CD14-positive monocyte (primary cell): ENCODE measurements around the gene MFNG. TPM values are rescaled to one million over a fixed set of nuclear protein-coding genes. Genes with fewer than 3 reads are reported as not detected.

ENCODE experiments used
- DNase-seq, 3 donors: peaks; one replicate each; pipeline ENCODE4 v3.0.0-alpha.2; 2011 to 2022
- H2AFZ ChIP-seq: 2 replicates; pipeline ENCODE4 v1.6.0; 2012; ENCODE audit warnings: mild to moderate bottlenecking, low read depth, low read length, inconsistent platforms; ENCODE audit not compliant: insufficient read depth, poor library complexity, severe bottlenecking
- H3K27ac ChIP-seq, 2 donors: 1 replicate in 1 of 2; 2 replicates in 1 of 2; pipeline ENCODE4 v1.5.1; 2012 to 2013; ENCODE audit warnings: low read length in 2 of 2, control low read depth in 1 of 2, inconsistent platforms in 1 of 2, low read depth in 1 of 2, mild to moderate bottlenecking in 1 of 2
- H3K27me3 ChIP-seq, 2 donors: one replicate each; pipeline versions ENCODE4 v1.6.0 to v1.6.1; 2011 to 2013; ENCODE audit warnings: low read length in 2 of 2; ENCODE audit not compliant: control insufficient read depth in 2 of 2, insufficient read depth in 2 of 2
- H3K36me3 ChIP-seq, 2 donors: replicated peaks in 1 of 2; 1 replicate in 1 of 2; 2 replicates in 1 of 2; pipeline versions ENCODE4 v1.5.1 to v1.6.1; 2012 to 2013; ENCODE audit warnings: low read length in 2 of 2, control low read depth in 1 of 2, inconsistent platforms in 1 of 2, mild to moderate bottlenecking in 1 of 2; ENCODE audit not compliant: insufficient read depth in 2 of 2, control insufficient read depth in 1 of 2
- H3K4me1 ChIP-seq, 2 donors: 1 replicate in 1 of 2; 2 replicates in 1 of 2; pipeline versions ENCODE4 v1.5.1 to v1.6.1; 2012 to 2013; ENCODE audit warnings: low read length in 2 of 2, control low read depth in 1 of 2, inconsistent platforms in 1 of 2, mild to moderate bottlenecking in 1 of 2, moderate library complexity in 1 of 2; ENCODE audit not compliant: insufficient read depth in 2 of 2, control insufficient read depth in 1 of 2
- H3K4me2 ChIP-seq: replicated peaks from 2 replicates; pipeline ENCODE3; 2012; ENCODE audit warnings: low read length, moderate library complexity, mild to moderate bottlenecking; ENCODE audit not compliant: poor library complexity, severe bottlenecking; ENCODE audit errors: extremely low read depth
- H3K4me3 ChIP-seq, 3 experiments: fragments of 200-600 bp in 1 of 3; sonication (generic) in 1 of 3; replicated peaks in 1 of 3; 1 replicate in 2 of 3; 2 replicates in 1 of 3; pipeline ENCODE4 v1.5.1; 2011 to 2013; ENCODE audit warnings: low read length in 3 of 3, mild to moderate bottlenecking in 3 of 3, control low read depth in 2 of 3, low read depth in 2 of 3, inconsistent platforms in 1 of 3, moderate library complexity in 1 of 3
- H3K79me2 ChIP-seq: 2 replicates; pipeline ENCODE4 v1.6.0; 2012; ENCODE audit warnings: mild to moderate bottlenecking, control low read depth, inconsistent platforms, low read length, moderate library complexity; ENCODE audit not compliant: insufficient read depth
- H3K9ac ChIP-seq: 2 replicates; pipeline ENCODE4 v1.6.0; 2017; ENCODE audit warnings: low read length, mild to moderate bottlenecking; ENCODE audit not compliant: insufficient read depth, poor library complexity, severe bottlenecking
- H3K9me3 ChIP-seq, 2 donors: replicated peaks in 1 of 2; 1 replicate in 1 of 2; 2 replicates in 1 of 2; pipeline versions ENCODE4 v1.5.1 to v1.6.1; 2012 to 2013; ENCODE audit warnings: low read length in 2 of 2, control low read depth in 1 of 2; ENCODE audit not compliant: control insufficient read depth in 1 of 2, insufficient read depth in 1 of 2
- H4K20me1 ChIP-seq: 2 replicates; pipeline ENCODE4 v1.6.0; 2012; ENCODE audit warnings: mild to moderate bottlenecking, low read length, control low read depth, moderate library complexity; ENCODE audit not compliant: insufficient read depth
- H3K27ac Mint-ChIP-seq, 7 donors: one replicate each; pipeline ENCODE4 v1.8.0; 2020; ENCODE audit warnings: mild to moderate bottlenecking in 7 of 7, mixed read lengths in 7 of 7, moderate library complexity in 6 of 7, inconsistent platforms in 2 of 7
- H3K27me3 Mint-ChIP-seq, 3 donors: one replicate each; pipeline ENCODE4 v1.8.0; 2021 to 2022; ENCODE audit warnings: low read depth in 3 of 3, mild to moderate bottlenecking in 3 of 3, mixed read lengths in 3 of 3, moderate library complexity in 3 of 3, inconsistent platforms in 1 of 3
- H3K36me3 Mint-ChIP-seq, 2 donors: one replicate each; pipeline ENCODE4 v1.8.0; 2020; ENCODE audit warnings: mixed read lengths in 2 of 2, inconsistent platforms in 1 of 2, mild to moderate bottlenecking in 1 of 2
- H3K4me1 Mint-ChIP-seq: one replicate; pipeline ENCODE4 v1.8.0; 2020; ENCODE audit warnings: mild to moderate bottlenecking, mixed read lengths
- H3K4me3 Mint-ChIP-seq, 2 donors: one replicate each; pipeline ENCODE4 v1.8.0; 2020; ENCODE audit warnings: mild to moderate bottlenecking in 2 of 2, mixed read lengths in 2 of 2, moderate library complexity in 1 of 2
- H3K9me3 Mint-ChIP-seq, 7 donors: one replicate each; pipeline ENCODE4 v1.8.0; 2020 to 2022; ENCODE audit warnings: mixed read lengths in 7 of 7, mild to moderate bottlenecking in 6 of 7, moderate library complexity in 6 of 7, inconsistent platforms in 2 of 7
- WGBS: methylation state at CpG from one replicate; pipeline ENCODE4 v1.1.5; 2013; ENCODE audit warnings: missing lambda C conversion rate; ENCODE audit not compliant: insufficient coverage; 5-methylcytosine and 5-hydroxymethylcytosine counted together
- intact Hi-C, 2 donors: fragments of 100-400 bp; cut with micrococcal nuclease; formaldehyde crosslinking; loops; one replicate each; pipeline versions ENCODE4 v1.15.0 to v1.15.1; 2023
- polyA plus RNA-seq, 3 donors: library from polyadenylated mRNA; depleted of rRNA in 1 of 3; unstranded in 2 of 3; stranded (reverse) in 1 of 3; fragments of 300-500 nt in 2 of 3; fragments of >200 nt in 1 of 3; fragmentation: Illumina TruSeq in 2 of 3; gene quantifications; 1 replicate in 2 of 3; 2 replicates in 1 of 3; pipeline ENCODE4 v1.2.3, GENCODE V29; 2012 to 2021
- TF ChIP-seq, protein P1 (sequence below): fragments of 200-600 bp; IDR thresholded peaks from one replicate; pipeline ENCODE4 v1.8.0; 2022; ENCODE audit warnings: antibody characterized with exemption, mild to moderate bottlenecking

Gene MFNG
- polyA plus RNA-seq, 3 donors: 84.1 to 196 (median 181) TPM

DNA sequence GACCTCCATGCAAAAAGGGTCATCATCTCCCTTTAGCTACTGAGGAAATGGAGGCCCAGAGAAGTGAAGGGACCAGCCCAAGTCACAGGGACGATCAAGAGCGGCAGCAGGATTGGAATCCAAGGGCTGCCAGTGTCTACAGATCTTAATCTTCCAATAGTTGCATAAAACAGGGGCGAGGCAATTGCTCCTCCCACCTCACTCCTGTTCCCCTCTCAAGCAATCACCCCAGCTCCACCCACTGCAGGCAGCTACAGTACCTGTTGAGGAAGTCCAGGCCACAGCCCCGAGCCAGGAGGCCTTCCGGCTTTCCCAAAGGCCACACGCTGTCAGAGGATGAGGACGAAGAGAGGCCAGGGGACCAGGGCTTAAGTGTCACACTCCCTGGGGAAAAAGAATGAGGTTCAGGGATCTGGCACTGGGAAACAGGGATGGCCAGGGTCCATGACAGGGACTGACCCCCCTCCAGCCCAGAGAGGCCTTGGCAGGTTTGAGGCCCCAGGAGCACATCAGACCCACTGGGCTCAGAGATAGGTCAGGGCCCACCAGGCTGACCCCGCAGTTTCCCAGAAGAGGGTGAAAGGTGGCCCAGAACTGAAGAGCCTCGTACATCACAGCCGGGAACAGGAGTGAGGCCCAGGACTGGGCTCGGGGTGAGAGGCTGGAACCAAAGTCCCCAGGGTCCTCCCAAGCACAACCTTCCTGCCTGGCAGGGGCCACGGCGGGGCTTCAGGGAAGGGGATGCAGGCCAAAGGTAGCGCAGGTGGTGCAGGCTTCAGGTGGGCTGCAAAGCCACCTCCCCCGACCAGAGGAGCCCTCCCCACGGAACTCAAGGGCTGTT is 16.4 kb upstream of the MFNG start:
- Histone ChIP-seq H3K79me2 (no peaks in the 10 kb centered on the region), H3K4me2 (no peak overlapping the region), H3K4me1 (peaks cover 0 to 5% of the 10 kb centered on the region in 2 donors), H4K20me1 (no peaks in the 10 kb centered on the region), H3K27me3 (peaks cover 0 to 4% of the 10 kb centered on the region in 2 donors), H3K27ac (no peak overlapping the region), H2AFZ (no peak overlapping the region), H3K9me3 (no peaks in the 10 kb centered on the region), H3K9ac (no peak overlapping the region), H3K4me3 (no peak overlapping the region), H3K36me3 (no peaks in the 10 kb centered on the region)
- Mint-ChIP-seq H3K27me3 (peaks cover 12 to 27% (median 16%) of the 10 kb centered on the region in 3 donors), H3K36me3 (no peaks in the 10 kb centered on the region), H3K9me3 (no peaks in the 10 kb centered on the region), H3K27ac (peak overlapping the region in 1 of 7 donors; percentile 28), H3K4me3 (no peak overlapping the region), H3K4me1 (peaks cover 12% of the 10 kb centered on the region)
- DNase-seq: no peak
- WGBS: 62% methylated on average over 10 of the region's 16 CpGs
- TF ChIP-seq, protein P1, sequence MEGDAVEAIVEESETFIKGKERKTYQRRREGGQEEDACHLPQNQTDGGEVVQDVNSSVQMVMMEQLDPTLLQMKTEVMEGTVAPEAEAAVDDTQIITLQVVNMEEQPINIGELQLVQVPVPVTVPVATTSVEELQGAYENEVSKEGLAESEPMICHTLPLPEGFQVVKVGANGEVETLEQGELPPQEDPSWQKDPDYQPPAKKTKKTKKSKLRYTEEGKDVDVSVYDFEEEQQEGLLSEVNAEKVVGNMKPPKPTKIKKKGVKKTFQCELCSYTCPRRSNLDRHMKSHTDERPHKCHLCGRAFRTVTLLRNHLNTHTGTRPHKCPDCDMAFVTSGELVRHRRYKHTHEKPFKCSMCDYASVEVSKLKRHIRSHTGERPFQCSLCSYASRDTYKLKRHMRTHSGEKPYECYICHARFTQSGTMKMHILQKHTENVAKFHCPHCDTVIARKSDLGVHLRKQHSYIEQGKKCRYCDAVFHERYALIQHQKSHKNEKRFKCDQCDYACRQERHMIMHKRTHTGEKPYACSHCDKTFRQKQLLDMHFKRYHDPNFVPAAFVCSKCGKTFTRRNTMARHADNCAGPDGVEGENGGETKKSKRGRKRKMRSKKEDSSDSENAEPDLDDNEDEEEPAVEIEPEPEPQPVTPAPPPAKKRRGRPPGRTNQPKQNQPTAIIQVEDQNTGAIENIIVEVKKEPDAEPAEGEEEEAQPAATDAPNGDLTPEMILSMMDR: no peak
- intact Hi-C loops: no loop called here

DNA sequence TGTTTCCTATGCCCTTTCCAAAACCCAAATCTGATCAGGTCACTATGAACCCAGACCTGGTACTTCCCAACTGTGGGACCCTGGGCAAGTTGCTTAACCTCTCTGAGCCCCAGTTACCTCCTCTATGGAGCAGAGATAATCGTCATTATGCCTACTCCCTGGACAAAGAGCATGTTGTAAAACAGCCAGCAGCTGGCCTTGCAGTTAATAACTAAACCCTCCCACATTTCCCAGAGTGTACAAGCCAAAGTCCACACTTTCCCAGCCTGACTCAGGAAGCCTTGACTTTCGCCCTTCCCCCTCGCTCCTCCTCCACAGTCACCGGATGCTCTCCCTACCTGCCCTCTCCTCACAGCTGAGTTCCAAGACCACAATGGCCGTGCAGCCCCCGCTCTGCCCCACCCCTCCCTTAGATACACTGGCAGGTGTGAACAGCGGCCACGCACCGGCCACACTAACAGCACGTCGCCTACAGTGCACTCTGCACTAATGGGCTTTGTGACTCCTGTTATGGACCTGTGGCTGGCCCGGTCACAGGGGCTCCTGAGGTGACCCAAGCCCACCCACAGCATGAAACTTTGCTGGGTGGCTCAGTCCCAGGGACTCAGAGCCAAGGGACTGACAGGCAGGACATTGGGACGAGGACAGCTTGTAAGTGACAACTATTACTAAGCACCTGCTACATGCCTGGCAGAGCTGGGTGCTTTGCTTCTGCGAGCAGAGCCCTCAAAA is 15.6 kb upstream of the MFNG start:
- no peak overlapping the region for H3K4me3 Mint-ChIP-seq
- no peak overlapping the region for H3K27ac Mint-ChIP-seq
- H3K9me3 Mint-ChIP-seq: peaks cover 0 to 2% (median 0%) of the 10 kb centered on the region in 7 donors
- no peak overlapping the region for H3K9ac ChIP-seq
- intact Hi-C loops: no loop called here
- no peaks in the 10 kb centered on the region for H3K79me2 ChIP-seq
- peaks cover 0 to 5% of the 10 kb centered on the region in 2 donors for H3K4me1 ChIP-seq
- no peaks in the 10 kb centered on the region for H3K9me3 ChIP-seq
- H3K4me2 ChIP-seq: no peak overlapping the region
- DNase-seq: no peak
- H2AFZ ChIP-seq: no peak overlapping the region
- H3K27me3 Mint-ChIP-seq: peaks cover 12 to 30% (median 16%) of the 10 kb centered on the region in 3 donors
- no peak overlapping the region for H3K4me3 ChIP-seq
- no peaks in the 10 kb centered on the region for H3K36me3 ChIP-seq
- H3K4me1 Mint-ChIP-seq: peaks cover 12% of the 10 kb centered on the region
- peaks cover 0 to 4% of the 10 kb centered on the region in 2 donors for H3K27me3 ChIP-seq
- no peaks in the 10 kb centered on the region for H4K20me1 ChIP-seq
- TF ChIP-seq, protein P1: no peak
- H3K27ac ChIP-seq: no peak overlapping the region
- H3K36me3 Mint-ChIP-seq: no peaks in the 10 kb centered on the region
- WGBS: 73% methylated on average over 14 of the region's 14 CpGs
